H1 (cell line): ENCODE data around the gene HTRA1. TPM values are rescaled to one million over a fixed set of nuclear protein-coding genes. Genes with fewer than 3 reads are reported as not detected.

ENCODE experiments used
- CTCF ChIA-PET: fragments of 300-600 bp; sonication (Branson Sonifier 250); formaldehyde crosslinking; loops from one replicate; lab custom pipeline; 2021; ENCODE audit not compliant: partially characterized antibody; lab: Charles Lee
- POLR2A ChIA-PET: fragments of 300-600 bp; sonication (Branson Sonifier 250); formaldehyde crosslinking; loops from one replicate; lab custom pipeline; 2021; ENCODE audit warnings: inconsistent platforms; ENCODE audit not compliant: partially characterized antibody; lab: Charles Lee
- DNase-seq, 2 experiments: peaks; one replicate each; pipeline versions ENCODE4 v3.0.0 to v3.0.0-alpha.2; 2010 to 2022; ENCODE audit warnings: low spot score in 2 of 2, low read depth in 1 of 2, mixed read lengths in 1 of 2
- FAIRE-seq: peaks from 2 replicates; lab custom pipeline; 2011; peaks lifted over from hg19 to GRCh38; lab: Jason Lieb, UNC
- H2AFZ ChIP-seq: 2 replicates; pipeline ENCODE4 v1.8.1; 2012; ENCODE audit warnings: low read length, inconsistent platforms
- H2AK5ac ChIP-seq: 2 replicates; pipeline ENCODE4 v1.6.1; 2013; ENCODE audit warnings: low read depth, low read length
- H2BK120ac ChIP-seq: replicated peaks from 2 replicates; pipeline ENCODE3; 2013; ENCODE audit warnings: low read depth, low read length, inconsistent platforms
- H2BK12ac ChIP-seq: 2 replicates; pipeline ENCODE4 v1.6.1; 2013; ENCODE audit warnings: low read depth, low read length
- H2BK15ac ChIP-seq: 2 replicates; pipeline ENCODE4 v1.6.1; 2013; ENCODE audit warnings: low read length
- H2BK20ac ChIP-seq: 2 replicates; pipeline ENCODE4 v1.6.1; 2013; ENCODE audit warnings: low read length
- H2BK5ac ChIP-seq: 2 replicates; pipeline ENCODE4 v1.6.1; 2013; ENCODE audit warnings: low read depth, low read length
- H3K14ac ChIP-seq: 2 replicates; pipeline ENCODE4 v1.6.1; 2013; ENCODE audit warnings: inconsistent platforms; ENCODE audit not compliant: insufficient read length
- H3K18ac ChIP-seq: 2 replicates; pipeline ENCODE4 v1.6.1; 2013; ENCODE audit warnings: low read length; ENCODE audit errors: extremely low read depth
- H3K23ac ChIP-seq: 2 replicates; pipeline ENCODE4 v1.6.1; 2013; ENCODE audit warnings: inconsistent platforms; ENCODE audit not compliant: insufficient read length
- H3K23me2 ChIP-seq: 2 replicates; pipeline ENCODE4 v1.6.1; 2013; ENCODE audit warnings: low read depth, low read length
- H3K27ac ChIP-seq: 2 replicates; pipeline ENCODE4 v1.6.1; 2011; ENCODE audit warnings: low read depth, low read length, inconsistent platforms
- H3K27me3 ChIP-seq, 4 experiments: replicated peaks in 1 of 4; 1 replicate in 1 of 4; 2 replicates in 3 of 4; pipeline versions ENCODE4 v1.6.1 to v1.8.1; 2011 to 2013; ENCODE audit warnings: low read length in 3 of 4, mild to moderate bottlenecking in 3 of 4, inconsistent platforms in 2 of 4, mixed read lengths in 2 of 4, moderate library complexity in 1 of 4; ENCODE audit not compliant: control insufficient read depth in 3 of 4, insufficient read depth in 3 of 4; ENCODE audit errors: extremely low read depth in 1 of 4
- H3K36me3 ChIP-seq, 4 experiments: 2 replicates each; pipeline versions ENCODE4 v1.6.1 to v1.8.1; 2011 to 2013; ENCODE audit warnings: mild to moderate bottlenecking in 4 of 4, low read length in 3 of 4, moderate library complexity in 2 of 4, control low read depth in 1 of 4, inconsistent platforms in 1 of 4; ENCODE audit not compliant: insufficient read depth in 4 of 4, control insufficient read depth in 2 of 4
- H3K4ac ChIP-seq: replicated peaks from 2 replicates; pipeline ENCODE3; 2013; ENCODE audit warnings: low read length, low read depth, mixed read lengths, inconsistent platforms; ENCODE audit not compliant: insufficient read length
- H3K4me1 ChIP-seq, 4 experiments: replicated peaks in 1 of 4; 1 replicate in 1 of 4; 2 replicates in 3 of 4; pipeline versions ENCODE4 v1.6.1 to v1.8.1; 2011 to 2013; ENCODE audit warnings: low read length in 3 of 4, inconsistent platforms in 2 of 4, mixed read lengths in 1 of 4; ENCODE audit not compliant: insufficient read depth in 4 of 4, control insufficient read depth in 3 of 4
- H3K4me2 ChIP-seq, 2 experiments: 2 replicates each; pipeline versions ENCODE4 v1.6.1 to v1.8.1; 2011 to 2013; ENCODE audit warnings: low read depth in 2 of 2, low read length in 2 of 2, control low read depth in 1 of 2, inconsistent platforms in 1 of 2, mild to moderate bottlenecking in 1 of 2; ENCODE audit not compliant: insufficient read depth in 1 of 2
- H3K4me3 ChIP-seq, 4 experiments: fragments of 200-600, 300-600 bp in 1 of 4; sonication (generic), shearing (Covaris generic), sonication (Bioruptor Twin) in 1 of 4; 2 replicates each; pipeline versions ENCODE4 v1.5.1 to v1.8.1; 2011 to 2016; ENCODE audit warnings: low read length in 4 of 4, low read depth in 3 of 4, control low read depth in 2 of 4, inconsistent platforms in 2 of 4, mild to moderate bottlenecking in 2 of 4, mixed read lengths in 1 of 4, moderate library complexity in 1 of 4; ENCODE audit not compliant: insufficient read depth in 2 of 4; ENCODE audit errors: extremely low read depth in 1 of 4
- H3K56ac ChIP-seq: replicated peaks from 2 replicates; pipeline ENCODE3; 2013; ENCODE audit warnings: low read depth, mild to moderate bottlenecking, mixed read lengths, low read length, inconsistent platforms; ENCODE audit not compliant: insufficient read length
- H3K79me1 ChIP-seq: 2 replicates; pipeline ENCODE4 v1.6.1; 2013; ENCODE audit warnings: low read depth, low read length, control low read depth
- H3K79me2 ChIP-seq, 2 experiments: 2 replicates each; pipeline versions ENCODE4 v1.6.1 to v1.8.1; 2012 to 2013; ENCODE audit warnings: low read length in 2 of 2, mild to moderate bottlenecking in 2 of 2, inconsistent platforms in 1 of 2; ENCODE audit not compliant: insufficient read depth in 2 of 2, control insufficient read depth in 1 of 2
- H3K9ac ChIP-seq, 4 experiments: replicated peaks in 1 of 4; 1 replicate in 1 of 4; 2 replicates in 3 of 4; pipeline versions ENCODE4 v1.6.1 to v1.8.1; 2011 to 2013; ENCODE audit warnings: low read depth in 3 of 4, low read length in 3 of 4, control low read depth in 2 of 4, mild to moderate bottlenecking in 2 of 4, moderate library complexity in 2 of 4, inconsistent platforms in 1 of 4; ENCODE audit errors: extremely low read depth in 1 of 4
- H3K9me3 ChIP-seq, 2 experiments: 2 replicates each; pipeline versions ENCODE4 v1.6.1 to v1.8.1; 2012 to 2013; ENCODE audit warnings: mild to moderate bottlenecking in 2 of 2, moderate library complexity in 2 of 2, control low read depth in 1 of 2, inconsistent platforms in 1 of 2, low read depth in 1 of 2, low read length in 1 of 2, mixed read lengths in 1 of 2; ENCODE audit not compliant: insufficient read depth in 2 of 2
- H4K20me1 ChIP-seq, 2 experiments: replicated peaks in 1 of 2; 2 replicates each; pipeline versions ENCODE3 to v1.8.1; 2011 to 2013; ENCODE audit warnings: inconsistent platforms in 2 of 2, low read length in 2 of 2, mild to moderate bottlenecking in 1 of 2; ENCODE audit not compliant: insufficient read depth in 2 of 2, control insufficient read depth in 1 of 2
- H4K5ac ChIP-seq: 2 replicates; pipeline ENCODE4 v1.6.1; 2013; ENCODE audit warnings: low read length, low read depth, mixed read lengths, inconsistent platforms; ENCODE audit not compliant: insufficient read length
- H4K8ac ChIP-seq: 2 replicates; pipeline ENCODE4 v1.8.0; 2013; ENCODE audit warnings: mild to moderate bottlenecking, moderate library complexity, low read length, inconsistent platforms; ENCODE audit not compliant: insufficient read depth; ENCODE audit errors: extremely low read depth
- H4K91ac ChIP-seq: replicated peaks from 2 replicates; pipeline ENCODE3; 2013; ENCODE audit warnings: low read length, mixed read lengths, inconsistent platforms; ENCODE audit not compliant: insufficient read length
- BACH1 ChIP-seq: IDR thresholded peaks from 2 replicates; pipeline ENCODE4 v1.6.1; 2012; ENCODE audit warnings: low read length, improper control_type of control experiment
- CTBP2 ChIP-seq: IDR thresholded peaks from 2 replicates; pipeline ENCODE4 v1.7.0; 2011; ENCODE audit warnings: borderline replicate concordance, mild to moderate bottlenecking, moderate library complexity, mixed read lengths, low read length; ENCODE audit not compliant: insufficient read depth, insufficient read length
- PHF8 ChIP-seq: fragments of 200-600 bp; sonication (generic); conservative IDR thresholded peaks from 2 replicates; pipeline ENCODE4 v1.7.1; 2012; ENCODE audit warnings: low read depth, mild to moderate bottlenecking, inconsistent platforms, low read length, moderate library complexity
- SP4 ChIP-seq: IDR thresholded peaks from 2 replicates; pipeline ENCODE4 v1.6.1; 2012; ENCODE audit warnings: low read length, inconsistent platforms
- SRF ChIP-seq: IDR thresholded peaks from 2 replicates; pipeline ENCODE4 v1.6.1; 2011; ENCODE audit warnings: mild to moderate bottlenecking, low read depth, low read length, moderate library complexity
- YY1 ChIP-seq: IDR thresholded peaks from 2 replicates; pipeline ENCODE4 v1.6.1; 2011; ENCODE audit warnings: low read depth, mild to moderate bottlenecking, low read length
- WGBS, 2 experiments: shearing (Covaris generic) in 1 of 2; methylation state at CpG; one replicate each; pipeline versions ENCODE4 v1.1.6 to v1.1.7; 2013 to 2015; ENCODE audit warnings: low lambda C conversion rate in 2 of 2, mixed read lengths in 2 of 2, inconsistent platforms in 1 of 2, low coverage in 1 of 2, missing lambda C conversion rate in 1 of 2; ENCODE audit not compliant: insufficient replicate concordance in 2 of 2, insufficient coverage in 1 of 2, insufficient read length in 1 of 2; ENCODE audit errors: extremely low coverage in 1 of 2, missing lambda C conversion rate in 1 of 2; 5-methylcytosine and 5-hydroxymethylcytosine counted together
- polyA plus RNA-seq, 7 experiments: library from polyadenylated mRNA; depleted of rRNA in 3 of 7; stranded (reverse) in 5 of 7; unstranded in 2 of 7; fragments of >200 nt in 5 of 7; fragments of 200-250 nt in 2 of 7; gene quantifications; 1 replicate in 5 of 7; 2 replicates in 1 of 7; 4 replicates in 1 of 7; pipeline versions ENCODE4 v1.2.1 to v1.2.3, GENCODE V29; 2011 to 2013; ENCODE audit warnings: missing spikeins in 2 of 7, mixed read lengths in 2 of 7
- total RNA-seq: library from RNA; stranded (reverse); fragmentation: NEBNext Ultra II Directional; extraction: Animal tissue kit (Norgen Biotek cat#: 25700); gene quantifications from 2 replicates; pipeline ENCODE4 v1.2.1, GENCODE V29; 2021
- TF ChIP-seq, protein P1 (sequence below): IDR thresholded peaks from 2 replicates; pipeline ENCODE4 v1.6.1; 2012; ENCODE audit warnings: inconsistent platforms

Gene HTRA1
- total and polyA plus RNA-seq, 2 of the 8 experiments (the other 6 are each of a cell fraction or from before 2014, with no cell fraction given): 15.8 to 20.1 TPM

DNA sequence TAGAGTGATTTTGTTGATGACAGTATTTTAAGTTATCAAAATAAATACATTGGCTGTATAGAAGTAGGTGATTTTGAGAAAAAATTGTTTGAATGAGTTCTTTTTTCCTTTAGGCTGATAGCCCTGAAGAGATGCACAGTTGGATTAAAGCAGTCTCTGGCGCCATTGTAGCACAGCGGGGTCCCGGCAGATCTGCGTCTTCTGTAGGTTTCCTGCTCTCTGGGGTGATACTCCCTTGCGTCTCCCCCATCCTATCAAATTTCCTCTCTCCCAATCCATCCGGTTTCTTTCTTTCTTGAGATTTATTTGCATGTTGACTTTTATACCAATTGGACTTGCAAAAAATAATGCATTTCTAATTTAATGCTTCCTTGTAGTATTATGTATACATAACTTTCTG, 34.5 kb upstream of the HTRA1 start:
- Histone ChIP-seq H3K23me2 (no peaks in the 10 kb centered on the region), H3K4me3 (no peak overlapping the region), H3K79me1 (no peaks in the 10 kb centered on the region; the same call in 1 of the 2 replicates), H3K56ac (no peak overlapping the region), H4K5ac (no peak overlapping the region), H3K4me2 (no peak overlapping the region), H3K79me2 (no peaks in the 10 kb centered on the region), H2BK20ac (no peak overlapping the region), H4K20me1 (no peaks in the 10 kb centered on the region), H2BK15ac (no peak overlapping the region), H3K4me1 (no peaks in the 10 kb centered on the region), H3K9me3 (no peaks in the 10 kb centered on the region), H3K18ac (no peak overlapping the region), H2AK5ac (no peak overlapping the region), H3K27ac (no peak overlapping the region), H4K8ac (no peak overlapping the region), H3K9ac (no peak overlapping the region), H3K23ac (no peak overlapping the region), H4K91ac (no peak overlapping the region), H3K4ac (no peak overlapping the region), H2BK5ac (no peak overlapping the region), H3K14ac (no peak overlapping the region), H2AFZ (no peak overlapping the region), H2BK12ac (no peak overlapping the region), H2BK120ac (no peak overlapping the region), H3K27me3 (no peaks in the 10 kb centered on the region), H3K36me3 (peaks cover 0 to 23% (median 7%) of the 10 kb centered on the region in 4 experiments; a peak in 5 of 8 replicates)
- DNase-seq (no peak), FAIRE-seq (no peak)
- WGBS, 2 experiments: 91% methylated on average over 6 of the region's 6 CpGs; no CpG with 5 or more reads in 1 of the 2 experiments
- ChIA-PET POLR2A (no interaction called here), CTCF (no interaction called here)
- no peak for TF ChIP-seq SP4
- no peak for TF ChIP-seq BACH1
- TF ChIP-seq, protein P1, sequence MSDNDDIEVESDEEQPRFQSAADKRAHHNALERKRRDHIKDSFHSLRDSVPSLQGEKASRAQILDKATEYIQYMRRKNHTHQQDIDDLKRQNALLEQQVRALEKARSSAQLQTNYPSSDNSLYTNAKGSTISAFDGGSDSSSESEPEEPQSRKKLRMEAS: no peak
- TF ChIP-seq SRF: no peak
- TF ChIP-seq CTBP2: no peak
- no peak for TF ChIP-seq PHF8
- TF ChIP-seq YY1: no peak
